Breast epithelium (tissue), 4 donors: ENCODE measurements around the gene EPG5. TPM values are rescaled to one million over a fixed set of nuclear protein-coding genes. Genes with fewer than 3 reads are reported as not detected.

Source experiments
- DNase-seq, 2 donors: peaks; one replicate each; pipeline ENCODE4 v3.0.0-alpha.2; 2019; ENCODE audit warnings: low spot score in 2 of 2
- H3K27ac ChIP-seq, 2 donors: fragments of 200-600 bp; sonication (generic) in 1 of 2; one replicate each; pipeline ENCODE4 v1.5.1; 2016 to 2019; ENCODE audit warnings: mild to moderate bottlenecking in 1 of 2
- H3K27me3 ChIP-seq, 2 donors: fragments of 200-600 bp; sonication (generic) in 1 of 2; one replicate each; pipeline versions ENCODE4 v1.5.1 to v1.6.0; 2017 to 2019; ENCODE audit warnings: control low read depth in 1 of 2, mild to moderate bottlenecking in 1 of 2
- H3K36me3 ChIP-seq: fragments of 200-600 bp; one replicate; pipeline ENCODE4 v1.5.1; 2019
- H3K4me1 ChIP-seq, 2 donors: fragments of 200-600 bp; sonication (generic); one replicate each; pipeline ENCODE4 v1.5.1; 2016 to 2019; ENCODE audit warnings: control low read depth in 1 of 2
- H3K4me3 ChIP-seq, 3 donors: fragments of 200-600 bp; sonication (generic); 1 replicate in 2 of 3; 2 replicates in 1 of 3; pipeline ENCODE4 v1.5.1; 2016 to 2019; ENCODE audit warnings: mild to moderate bottlenecking in 3 of 3, moderate library complexity in 2 of 3
- H3K9me3 ChIP-seq, 2 donors: fragments of 200-600 bp; sonication (generic) in 1 of 2; one replicate each; pipeline ENCODE4 v1.5.1; 2016 to 2019; ENCODE audit warnings: control low read depth in 1 of 2
- CTCF ChIP-seq, 3 donors: fragments of 450-650 bp; IDR thresholded peaks; one replicate each; pipeline ENCODE4 v1.5.1; 2016 to 2017; ENCODE audit warnings: antibody characterized with exemption in 3 of 3, mild to moderate bottlenecking in 3 of 3, moderate library complexity in 3 of 3
- POLR2A ChIP-seq: fragments of 450-650 bp; IDR thresholded peaks from one replicate; pipeline ENCODE4 v1.6.1; 2016; ENCODE audit warnings: antibody characterized with exemption, mild to moderate bottlenecking, moderate library complexity
- POLR2AphosphoS5 ChIP-seq, 3 donors: sonication (generic); formaldehyde crosslinking; IDR thresholded peaks; one replicate each; pipeline ENCODE4 v1.6.1; 2017; ENCODE audit warnings: antibody characterized with exemption in 3 of 3
- intact Hi-C: fragments of 100-400 bp; cut with DNase I; formaldehyde crosslinking; loops from one replicate; pipeline ENCODE4 v1.15.1; 2023; ENCODE audit warnings: low total_unique reads
- total RNA-seq, 3 donors: library from RNA; depleted of rRNA; stranded (reverse); fragments of >200 nt; gene quantifications; one replicate each; pipeline ENCODE4 v1.1.0, GENCODE V29; 2016

The EPG5 gene
- total RNA-seq, 3 donors from 2014 or later: 38.7 to 64.5 (median 48.8) TPM

- Histone ChIP-seq H3K4me3 (no peak overlapping the region), H3K4me1 (no peaks in the 10 kb centered on the region), H3K9me3 (no peaks in the 10 kb centered on the region), H3K36me3 (no peaks in the 10 kb centered on the region), H3K27me3 (no peaks in the 10 kb centered on the region), H3K27ac (no peak overlapping the region)
- intact Hi-C loops: no loop called here
- TF ChIP-seq POLR2AphosphoS5 (IDR thresholded peaks at IDR 0.05) (no peak), CTCF (IDR thresholded peaks at IDR 0.05) (no peak), POLR2A (no peak)
- DNase-seq: no peak
Measured at GRCh38 chr18:46009125-46009840, 42.2 kb upstream of the EPG5 start.

DNA sequence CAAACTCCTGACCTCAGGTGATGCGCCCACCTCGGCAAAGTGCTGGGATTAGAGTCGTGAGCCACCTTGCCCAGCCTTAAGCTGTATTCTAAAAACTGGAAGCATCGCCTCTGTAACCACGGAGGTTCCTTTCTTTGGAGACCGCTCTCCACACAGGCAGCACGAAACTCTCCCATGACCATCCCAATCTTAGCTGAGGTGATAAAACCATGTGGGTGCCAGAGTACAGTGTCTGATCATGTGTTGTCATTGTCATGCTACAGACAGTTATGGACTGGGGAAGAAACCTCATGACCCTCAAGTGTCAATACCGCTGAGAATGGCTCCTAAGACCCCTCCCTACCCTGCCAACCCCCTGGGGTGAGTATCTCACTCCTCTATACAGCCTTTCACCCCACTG, 41.4 kb upstream of the EPG5 start:
- Histone ChIP-seq H3K27ac (no peak overlapping the region), H3K36me3 (no peaks in the 10 kb centered on the region), H3K4me3 (no peak overlapping the region), H3K4me1 (no peaks in the 10 kb centered on the region), H3K9me3 (no peaks in the 10 kb centered on the region), H3K27me3 (no peaks in the 10 kb centered on the region)
- intact Hi-C loops: no loop called here
- DNase-seq: no peak
- TF ChIP-seq POLR2A: no peak
- TF ChIP-seq POLR2AphosphoS5 (IDR thresholded peaks at IDR 0.05): no peak
- no peak for TF ChIP-seq CTCF (IDR thresholded peaks at IDR 0.05)

DNA sequence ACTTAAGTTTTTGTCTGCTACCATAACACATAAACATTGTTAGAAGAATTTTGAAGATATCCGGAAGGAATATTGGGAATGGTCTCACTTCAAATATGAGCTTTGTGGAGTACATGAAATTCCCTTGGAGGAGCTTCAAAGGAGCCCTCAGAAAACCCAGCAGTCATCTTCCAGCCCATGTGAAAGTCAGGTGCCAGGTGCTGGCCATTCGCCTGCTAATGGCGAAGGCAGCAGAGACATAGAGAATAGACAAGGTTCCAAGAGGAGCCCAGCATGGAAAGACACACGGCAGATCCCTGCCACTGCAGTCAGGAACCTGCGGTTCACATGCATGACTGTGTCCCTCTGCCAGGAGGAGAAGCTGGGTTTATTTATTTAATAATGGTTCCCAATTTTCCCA, 40.0 kb upstream of the EPG5 start:
- intact Hi-C loops: no loop called here
- no peaks in the 10 kb centered on the region for H3K4me1 ChIP-seq
- DNase-seq: no peak
- no peaks in the 10 kb centered on the region for H3K27me3 ChIP-seq
- no peaks in the 10 kb centered on the region for H3K9me3 ChIP-seq
- H3K4me3 ChIP-seq: no peak overlapping the region
- H3K27ac ChIP-seq: no peak overlapping the region
- TF ChIP-seq POLR2AphosphoS5 (IDR thresholded peaks at IDR 0.05) (no peak), CTCF (IDR thresholded peaks at IDR 0.05) (no peak), POLR2A (no peak)
- H3K36me3 ChIP-seq: no peaks in the 10 kb centered on the region

- DNase-seq: no peak
- TF ChIP-seq POLR2AphosphoS5 (IDR thresholded peaks at IDR 0.05) (no peak), CTCF (IDR thresholded peaks at IDR 0.05) (no peak), POLR2A (no peak)
- Histone ChIP-seq H3K27ac (no peak overlapping the region), H3K4me3 (no peak overlapping the region), H3K27me3 (no peaks in the 10 kb centered on the region), H3K9me3 (no peaks in the 10 kb centered on the region), H3K4me1 (no peaks in the 10 kb centered on the region), H3K36me3 (no peaks in the 10 kb centered on the region)
- intact Hi-C loops: no loop called here
Measured at GRCh38 chr18:46002934-46003333, 35.8 kb upstream of the EPG5 start.

DNA sequence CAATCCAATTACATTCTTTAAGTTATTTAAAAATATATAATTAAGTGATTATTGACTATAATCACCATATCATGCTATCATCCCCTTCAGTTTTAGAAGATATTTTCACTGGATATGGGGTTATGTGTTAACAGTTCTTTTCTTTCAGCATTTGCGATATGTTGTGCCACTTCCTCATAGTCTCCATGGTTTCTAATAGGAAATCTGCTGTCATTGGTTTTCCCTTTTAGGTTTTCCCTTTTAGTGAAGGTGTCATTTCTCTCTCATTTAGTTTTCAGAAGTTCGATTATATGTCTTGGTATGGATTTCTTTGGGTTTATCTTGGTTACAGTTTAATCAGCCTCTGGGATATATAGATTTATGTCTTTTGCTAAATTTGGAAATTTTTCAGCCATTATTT, 34.8 kb upstream of the EPG5 start:
- Histone ChIP-seq H3K4me1 (no peaks in the 10 kb centered on the region), H3K27me3 (no peaks in the 10 kb centered on the region), H3K27ac (no peak overlapping the region), H3K36me3 (no peaks in the 10 kb centered on the region), H3K4me3 (no peak overlapping the region), H3K9me3 (no peaks in the 10 kb centered on the region)
- no peak for DNase-seq
- TF ChIP-seq CTCF (IDR thresholded peaks at IDR 0.05) (no peak), POLR2AphosphoS5 (IDR thresholded peaks at IDR 0.05) (no peak), POLR2A (no peak)
- intact Hi-C loops: no loop called here
